Colon (tissue), 2 donors: ENCODE results near the gene STIM2.

Source experiments
- FAIRE-seq: peaks from 2 replicates; lab custom pipeline; 2012; peaks lifted over from hg19 to GRCh38; lab: Jason Lieb, UNC
- donor health status: control.
- donor health status: control.

Gene STIM2

DNA sequence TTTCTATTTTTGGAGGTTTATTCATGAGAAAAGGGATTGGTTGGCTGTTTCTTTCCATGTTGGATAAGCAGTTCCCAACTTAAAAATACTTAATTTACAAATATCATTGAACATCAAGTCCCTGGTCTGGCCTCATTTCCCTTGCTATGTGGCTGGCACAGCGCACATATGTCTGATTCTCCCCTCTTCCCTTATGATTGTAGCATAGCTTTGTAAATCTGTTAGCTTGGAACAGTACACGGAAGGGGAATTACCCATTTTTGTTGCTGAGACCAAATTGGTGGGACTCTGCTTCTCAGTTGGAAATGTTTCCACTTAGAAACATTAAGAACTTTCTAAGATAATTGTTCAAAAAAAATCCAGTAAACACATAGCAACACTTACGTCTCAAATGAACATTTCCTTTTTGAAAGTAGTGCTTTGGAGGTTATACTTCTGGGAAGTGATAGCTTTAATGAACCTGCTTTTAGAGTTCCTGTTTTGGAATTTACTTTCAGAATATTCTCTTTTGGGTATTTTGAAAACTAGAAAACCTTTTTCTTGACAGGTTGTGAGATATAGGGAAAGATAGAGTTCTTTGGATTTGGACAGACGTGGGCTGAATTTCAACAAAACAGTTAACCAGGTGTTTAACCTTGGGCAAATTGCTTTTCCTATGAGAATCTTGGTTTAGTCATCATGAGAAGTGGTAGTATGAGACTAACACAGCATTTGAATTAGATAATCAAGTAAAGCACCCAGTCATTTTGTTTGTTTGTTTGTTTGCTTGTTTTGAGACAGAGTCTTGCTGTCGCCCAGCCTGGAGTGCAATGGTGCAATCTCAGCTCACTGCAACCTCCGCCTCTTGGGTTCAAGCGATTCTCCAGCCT lies 47.3 kb downstream of the STIM2 start:
- no peak for FAIRE-seq

DNA sequence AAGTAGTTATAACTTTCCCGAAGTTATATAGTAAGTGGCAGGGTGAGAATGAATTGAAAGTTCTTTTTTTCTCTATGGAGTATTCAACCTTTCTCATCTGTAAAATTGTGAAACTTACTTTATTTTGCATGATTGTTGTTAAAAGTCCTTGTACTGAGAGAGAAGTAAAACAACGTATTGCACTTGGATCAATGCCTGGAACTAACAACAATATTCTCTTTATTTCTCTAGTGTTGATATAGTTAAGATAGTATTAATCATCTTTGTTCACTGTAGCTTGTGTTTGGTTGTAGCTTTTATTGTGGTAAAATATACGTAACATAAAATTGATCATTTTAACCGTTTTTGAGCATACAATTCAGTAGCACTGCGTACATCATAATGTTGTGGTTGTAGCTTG lies 48.7 kb downstream of the STIM2 start:
- FAIRE-seq: no peak

DNA sequence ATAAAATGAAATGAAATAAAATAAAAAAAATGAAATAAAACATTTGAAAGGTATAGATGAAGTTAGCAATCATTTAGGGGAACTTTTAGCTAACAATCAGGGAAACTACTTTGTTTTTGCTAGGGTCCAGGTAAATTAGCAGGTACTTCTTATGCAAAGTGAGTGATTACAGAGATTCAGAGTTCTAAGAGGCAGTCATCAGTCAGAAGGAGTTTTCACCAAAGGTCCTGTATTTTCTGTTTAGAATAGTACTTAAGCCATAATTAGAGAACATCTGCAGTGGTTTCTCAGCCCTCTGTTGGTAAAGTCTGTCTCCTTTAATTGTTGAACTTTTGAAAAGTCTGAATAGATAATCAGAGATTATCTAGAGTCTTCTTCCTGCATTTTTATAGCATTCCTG lies 50.6 kb downstream of the STIM2 start:
- FAIRE-seq: no peak

DNA sequence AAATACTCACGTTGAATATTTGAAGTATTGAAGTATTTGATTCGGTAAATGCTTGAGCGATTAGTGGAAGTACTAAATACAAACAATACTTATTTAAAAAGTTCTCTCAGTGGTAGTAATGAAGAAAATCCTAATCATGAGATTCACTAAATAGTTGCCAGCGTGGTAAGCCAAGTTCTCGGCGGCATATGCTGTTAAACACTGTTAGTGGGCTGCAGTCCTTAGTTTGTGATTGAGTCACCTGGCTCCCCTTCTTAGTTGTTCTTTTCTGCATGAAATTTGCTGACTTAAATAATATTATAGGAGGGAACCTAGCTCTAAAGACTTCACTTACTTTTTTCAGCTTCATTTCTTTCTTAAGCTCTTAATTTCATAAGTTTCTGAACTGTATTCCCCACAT lies 51.4 kb downstream of the STIM2 start:
- no peak for FAIRE-seq

DNA sequence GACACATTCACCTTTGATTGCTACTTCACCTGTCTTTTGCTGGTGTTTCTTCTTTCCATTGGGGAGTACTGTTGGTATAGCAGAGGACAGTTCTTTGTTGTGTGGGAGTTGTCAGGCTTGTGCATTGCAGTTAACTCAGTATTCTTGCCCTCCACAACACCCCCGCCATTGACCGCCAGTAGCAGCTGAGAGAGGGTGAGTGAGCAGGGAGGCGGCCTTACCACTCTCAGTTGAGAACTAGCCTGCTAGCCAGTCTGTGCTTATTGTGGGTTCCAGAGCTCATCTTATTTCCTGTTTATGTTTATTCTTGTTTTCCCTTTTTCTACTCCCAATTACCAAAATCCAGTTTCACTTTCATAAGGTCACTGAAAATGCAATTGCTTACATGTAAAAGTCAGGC lies 52.2 kb downstream of the STIM2 start:
- FAIRE-seq: no peak

DNA sequence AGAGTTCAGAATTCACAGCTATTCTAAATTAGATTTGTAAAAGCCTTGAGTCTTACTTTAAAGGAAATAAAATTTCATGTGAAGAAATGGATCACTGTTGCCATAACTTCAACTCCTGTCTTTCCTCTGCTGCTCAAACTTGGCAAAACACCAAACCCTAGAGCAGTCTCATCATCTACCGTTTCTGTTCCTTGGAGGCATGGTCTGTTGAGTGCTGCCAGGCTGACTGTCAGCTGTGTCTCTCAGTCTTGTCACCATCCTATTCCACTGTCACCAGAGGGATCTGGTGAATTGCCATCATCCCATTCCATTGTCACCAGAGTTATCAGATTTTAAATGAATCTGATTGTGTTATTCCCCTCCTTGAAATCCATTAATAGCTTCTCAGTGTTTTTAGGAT lies 55.6 kb downstream of the STIM2 start:
- no peak for FAIRE-seq

DNA sequence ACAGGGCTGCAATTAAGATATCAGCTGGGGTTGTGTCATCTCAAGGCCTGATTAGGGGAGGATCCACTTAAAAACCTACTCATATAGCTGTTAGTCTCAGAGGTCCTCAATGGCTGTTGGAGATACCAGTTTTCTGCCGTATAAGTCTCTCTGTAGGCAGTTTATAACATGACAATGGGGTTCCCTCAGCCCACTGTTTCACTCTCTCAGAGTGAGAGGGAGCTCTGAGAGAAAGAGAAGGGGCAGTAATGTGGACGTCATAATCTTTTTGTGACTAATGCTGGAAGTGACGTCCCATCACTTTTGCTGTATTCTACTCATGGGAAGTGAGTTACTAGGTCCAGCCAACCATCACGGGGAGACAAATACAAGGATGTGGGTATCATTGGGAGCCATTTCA lies 70.3 kb downstream of the STIM2 start:
- FAIRE-seq: no peak

DNA sequence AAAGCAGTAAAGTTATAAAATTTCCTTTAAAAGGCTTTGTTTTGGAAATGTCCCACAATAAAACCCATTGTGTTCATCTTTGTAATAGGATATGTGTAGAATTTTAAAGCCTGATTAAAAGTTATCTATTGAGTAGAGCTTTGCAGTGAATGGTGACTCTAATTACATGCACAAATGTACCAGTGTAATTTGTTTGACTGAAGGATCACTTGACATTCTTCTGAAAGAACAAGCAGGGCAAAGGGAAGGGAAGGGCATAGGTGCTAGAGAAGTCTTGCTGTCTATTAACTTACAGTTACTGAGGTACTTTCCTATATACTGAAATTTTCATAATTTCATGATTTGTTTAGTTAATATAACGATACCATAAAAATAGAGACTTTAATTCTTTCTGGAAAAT lies 70.8 kb downstream of the STIM2 start:
- no peak for FAIRE-seq

DNA sequence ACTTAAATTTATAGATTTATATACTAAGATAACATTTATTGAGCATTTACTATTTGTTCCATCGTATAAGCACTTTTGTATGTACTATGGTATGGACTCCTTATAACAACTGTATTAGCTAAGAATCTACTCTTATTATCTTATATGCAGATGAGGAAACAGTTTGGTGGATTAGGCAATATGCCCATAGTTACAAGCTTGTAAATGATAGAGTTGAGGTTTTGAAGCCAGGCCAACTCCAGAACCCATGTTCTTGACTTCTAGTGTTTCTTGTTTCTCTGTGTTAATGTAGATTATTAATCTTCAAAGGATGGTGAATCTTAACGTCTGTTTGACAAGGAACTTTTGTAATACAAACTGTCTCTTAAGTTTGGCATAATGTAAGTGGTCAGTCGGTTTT lies 71.3 kb downstream of the STIM2 start:
- FAIRE-seq: no peak

DNA sequence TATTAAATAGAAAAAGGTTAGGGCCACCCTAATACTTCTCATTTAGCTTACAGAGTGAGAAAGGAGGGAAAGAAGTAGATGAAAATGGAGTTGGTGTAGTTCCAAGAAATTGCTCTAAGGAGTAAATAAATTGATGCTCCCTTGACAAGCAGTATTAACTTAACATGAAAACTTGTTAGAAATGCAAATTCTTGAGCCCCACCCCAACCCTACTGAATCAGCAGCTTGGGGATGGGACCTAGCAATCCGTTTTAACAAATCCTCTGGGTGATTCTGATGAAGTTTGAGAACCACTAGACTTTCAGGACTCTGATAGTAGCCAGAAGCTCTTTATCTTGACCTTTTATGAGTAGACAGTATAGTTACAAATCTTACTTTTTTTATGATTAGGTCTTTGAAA lies 74.8 kb downstream of the STIM2 start:
- FAIRE-seq: no peak

DNA sequence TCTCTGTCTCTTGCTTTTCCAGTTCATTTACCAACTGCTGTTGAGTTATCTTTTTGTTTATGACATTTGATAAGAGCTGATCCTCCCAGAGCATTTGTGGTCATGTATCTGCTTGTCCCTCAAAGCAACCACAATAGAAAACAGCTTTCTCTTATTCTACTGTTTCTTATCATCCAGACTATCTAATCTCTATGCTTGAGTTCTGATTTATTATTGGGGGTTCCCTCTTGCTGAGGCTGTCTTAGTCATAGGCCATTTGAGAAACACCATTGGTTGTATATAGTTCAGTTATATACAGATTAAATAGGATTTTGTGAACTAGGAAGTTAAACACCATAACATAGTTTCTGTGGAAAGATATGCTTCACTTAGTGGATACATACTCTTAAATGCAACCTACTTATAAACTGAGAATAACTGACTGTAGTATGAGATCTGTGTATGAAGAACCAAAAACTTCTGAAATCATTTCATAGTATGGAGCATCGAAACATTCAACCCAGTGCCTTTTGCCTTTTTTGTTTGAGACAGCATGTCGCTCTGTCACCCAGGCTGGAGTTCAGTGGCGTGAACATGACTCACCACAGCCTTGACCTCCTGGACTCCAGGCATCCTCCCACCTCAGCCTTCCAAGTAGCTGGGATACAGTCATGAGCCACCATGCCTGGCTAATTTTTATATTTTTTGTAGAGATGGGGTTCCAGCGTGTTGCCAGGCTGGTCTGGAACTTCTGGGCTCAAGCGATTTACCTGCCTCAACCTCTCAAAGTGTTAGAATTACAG lies 75.8 kb downstream of the STIM2 start:
- no peak for FAIRE-seq

DNA sequence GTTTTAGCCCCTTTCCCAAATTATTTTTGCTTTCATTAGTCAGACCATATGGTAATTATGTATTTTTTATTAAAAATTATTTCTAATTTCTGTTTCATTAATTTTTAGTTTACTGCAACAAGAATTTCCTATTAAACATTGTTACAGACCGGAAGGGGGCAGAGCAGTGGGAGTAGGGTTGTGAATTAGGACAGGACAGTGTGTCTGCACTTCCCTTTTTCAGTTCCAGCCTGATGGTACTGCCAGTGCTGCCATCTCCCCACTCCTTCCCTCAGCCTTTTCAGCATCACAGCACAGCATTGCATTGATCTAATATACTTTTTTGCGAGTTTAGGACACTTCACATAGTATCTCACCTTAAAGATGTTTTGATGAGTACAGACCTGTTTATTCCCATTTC lies 76.5 kb downstream of the STIM2 start:
- FAIRE-seq: no peak

DNA sequence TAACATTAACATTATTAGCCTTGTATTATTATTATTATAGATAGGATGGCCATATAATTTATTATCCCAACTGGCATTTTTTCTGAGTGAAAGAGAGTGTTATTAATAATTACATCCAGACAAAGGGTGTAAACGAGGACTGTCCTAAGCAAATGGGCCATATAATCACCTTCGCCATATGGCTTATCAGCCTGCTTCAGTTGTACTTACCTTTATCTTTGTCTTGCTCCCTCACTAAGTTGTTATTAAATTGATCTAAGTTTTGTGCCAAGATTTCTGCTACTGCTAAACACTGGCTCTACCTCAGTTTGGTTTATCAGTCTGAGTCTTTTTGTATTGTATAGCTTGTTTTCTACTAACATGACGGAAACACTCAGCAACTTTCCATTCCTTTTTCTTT lies 76.9 kb downstream of the STIM2 start:
- no peak for FAIRE-seq

DNA sequence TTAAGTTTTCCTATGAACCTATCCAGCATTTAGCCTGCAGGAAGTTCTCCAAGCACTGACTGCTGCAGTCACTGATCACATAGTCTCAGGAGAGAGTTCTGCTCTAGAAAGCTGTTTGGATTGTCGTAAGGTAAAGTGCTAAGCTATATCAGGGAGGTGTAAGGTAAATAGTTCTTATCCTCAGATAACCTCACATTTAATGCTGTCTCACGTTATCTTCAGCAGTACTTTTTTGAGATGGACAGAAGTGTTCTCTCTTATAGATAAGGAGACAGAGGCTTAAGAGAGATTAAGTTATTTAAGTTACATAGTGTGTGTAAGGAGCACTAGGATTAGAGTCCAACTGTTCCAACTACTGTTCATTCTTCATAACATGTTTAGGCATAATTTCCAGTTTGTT lies 77.9 kb downstream of the STIM2 start:
- no peak for FAIRE-seq

DNA sequence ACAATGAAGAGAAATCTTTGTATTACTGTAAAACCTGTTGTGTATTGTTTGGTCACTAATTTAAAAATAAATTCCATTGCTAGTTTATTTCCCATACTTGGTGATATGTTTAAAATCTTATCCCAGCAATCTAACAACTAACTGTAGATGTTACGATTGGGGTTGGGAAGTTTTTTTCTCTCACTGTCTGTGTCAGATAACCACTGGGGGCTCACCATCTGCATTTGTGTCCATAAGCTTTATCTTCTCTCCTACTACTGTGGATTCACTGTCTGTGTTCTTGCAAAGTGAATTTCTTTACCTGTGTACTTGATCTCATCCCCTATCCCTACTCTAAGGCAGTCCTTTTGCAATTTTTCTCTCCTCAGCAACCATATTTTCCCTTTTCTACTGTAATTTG lies 81.3 kb downstream of the STIM2 start:
- no peak for FAIRE-seq

DNA sequence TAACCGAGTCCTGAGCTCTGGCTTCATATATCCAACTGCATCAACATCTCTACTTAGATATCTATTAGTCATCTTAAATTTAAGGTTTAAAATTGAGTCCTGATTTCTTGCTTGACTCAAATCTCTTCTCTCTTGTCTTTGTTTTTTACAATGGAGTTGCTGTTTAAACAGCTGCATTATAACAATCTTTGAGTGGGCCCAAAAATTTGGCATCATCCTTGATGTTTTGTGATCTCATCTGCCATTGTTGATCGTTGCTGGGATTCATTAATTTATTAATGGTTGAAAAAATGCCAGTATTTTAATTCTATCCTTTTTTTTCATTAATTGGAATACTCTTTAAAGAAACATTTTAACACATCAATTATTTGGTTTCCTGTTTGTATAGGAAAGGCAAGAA lies 82.2 kb downstream of the STIM2 start:
- no peak for FAIRE-seq

DNA sequence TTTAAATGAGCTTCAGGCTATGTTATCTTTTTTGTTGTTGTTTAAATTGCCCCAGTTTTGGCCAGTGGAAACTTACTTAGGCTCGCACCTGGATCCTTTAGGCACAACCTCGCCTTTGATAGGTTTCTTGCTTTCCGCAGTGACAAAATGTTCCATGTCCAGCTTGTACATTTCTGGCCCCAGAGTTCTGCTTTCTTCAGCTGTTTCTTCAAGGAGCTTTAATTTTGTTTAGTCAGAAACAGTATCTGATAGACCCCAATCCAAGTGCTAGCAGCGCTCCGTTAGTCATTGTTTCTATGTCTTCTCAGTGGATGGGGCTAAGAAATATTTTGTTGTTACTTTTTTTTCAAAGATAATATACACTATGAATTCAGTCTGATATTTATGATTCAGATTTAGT lies 82.8 kb downstream of the STIM2 start:
- no peak for FAIRE-seq

DNA sequence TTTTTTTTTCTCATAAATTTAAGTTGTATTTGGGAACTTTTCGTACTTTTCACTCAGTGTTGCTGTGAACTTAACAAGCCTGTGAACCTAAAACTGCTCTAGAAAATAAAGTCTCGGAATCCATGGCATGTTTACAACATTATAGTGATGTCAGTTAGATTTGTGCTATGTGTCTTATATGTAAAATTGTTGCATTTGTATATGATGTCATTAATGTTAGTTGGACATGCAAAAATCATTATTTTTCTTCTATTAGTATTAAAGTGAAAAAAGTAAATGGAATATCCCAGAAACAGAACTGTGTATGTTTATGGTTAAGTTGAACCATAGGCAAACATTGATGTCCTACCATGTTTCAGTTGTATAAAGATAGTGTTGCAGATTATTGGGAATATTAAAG lies 85.2 kb downstream of the STIM2 start:
- FAIRE-seq: peak; percentile 38

DNA sequence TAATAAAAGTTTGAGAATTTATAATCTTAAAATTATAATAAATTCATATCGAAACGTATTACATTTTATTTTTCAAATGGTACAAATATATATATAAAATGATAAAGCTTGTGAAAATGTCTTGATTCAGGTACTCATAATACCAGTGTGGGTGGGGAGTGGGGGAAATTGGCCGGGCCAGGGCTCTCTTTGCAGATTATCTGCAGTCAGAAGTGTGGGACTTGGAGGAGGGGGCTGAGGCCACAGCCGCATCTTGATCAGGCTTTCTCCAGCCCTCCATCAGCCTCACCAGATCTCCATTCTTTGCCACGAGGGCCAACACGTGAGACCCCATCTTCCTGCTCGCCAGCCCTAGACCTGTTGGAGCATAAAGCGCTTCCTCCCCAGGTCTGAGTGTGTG lies 86.7 kb downstream of the STIM2 start:
- no peak for FAIRE-seq

DNA sequence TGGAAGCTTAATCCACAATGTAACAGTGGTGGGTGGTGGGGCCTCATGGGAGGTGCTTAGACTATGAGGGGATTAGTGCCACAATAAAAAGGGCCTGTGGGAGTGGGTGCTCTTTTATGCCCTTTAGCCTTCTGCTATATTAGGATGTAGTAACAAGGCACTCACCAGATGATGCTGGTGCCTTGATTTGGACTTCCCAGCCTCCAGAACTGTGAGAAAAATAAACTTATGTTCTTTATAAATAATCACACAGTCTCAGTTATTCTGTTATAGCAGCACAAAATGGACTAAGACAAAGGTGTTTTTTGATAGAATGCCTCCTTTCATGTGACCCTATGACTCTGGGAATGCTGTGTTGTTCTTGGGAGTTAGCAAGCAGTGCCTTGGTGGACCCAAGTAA lies 89.8 kb downstream of the STIM2 start:
- no peak for FAIRE-seq

DNA sequence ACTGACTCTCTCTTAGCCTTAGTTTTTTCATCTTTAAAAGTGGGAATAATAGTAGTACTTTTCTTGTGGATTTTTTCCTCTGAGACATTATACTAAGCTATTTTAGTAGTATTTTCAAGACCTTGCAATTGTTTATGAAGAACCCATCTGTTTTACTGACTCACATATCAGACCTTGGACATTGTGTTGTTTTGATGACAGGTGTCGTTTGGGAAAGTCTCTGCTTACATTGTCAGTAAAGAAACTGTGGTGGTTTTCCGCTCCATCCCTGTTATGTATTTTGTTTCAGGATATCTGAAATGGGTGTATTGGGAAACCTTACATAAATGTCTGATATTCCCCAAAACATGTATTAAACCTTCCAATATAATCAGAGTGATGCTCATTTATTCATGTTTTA lies 92.2 kb downstream of the STIM2 start:
- FAIRE-seq: no peak

DNA sequence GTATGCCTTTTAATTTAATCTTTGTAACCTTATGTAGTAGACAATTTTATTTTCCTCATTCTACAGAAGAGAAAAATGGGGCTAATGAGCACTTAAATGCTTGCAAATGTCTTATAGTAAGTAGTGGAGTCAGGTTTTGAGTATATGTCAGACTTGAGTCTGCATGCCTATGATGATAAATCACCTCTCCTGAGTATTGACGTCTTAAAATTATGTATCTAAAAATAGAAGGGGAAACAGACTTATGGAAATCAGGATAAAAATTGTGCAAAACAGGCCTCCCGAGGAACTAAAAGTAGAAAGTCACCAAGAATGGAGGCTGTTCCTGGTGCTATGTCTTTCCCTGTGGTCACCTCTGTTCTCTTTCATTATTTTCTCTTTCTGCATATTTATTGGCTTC lies 92.7 kb downstream of the STIM2 start:
- FAIRE-seq: no peak

DNA sequence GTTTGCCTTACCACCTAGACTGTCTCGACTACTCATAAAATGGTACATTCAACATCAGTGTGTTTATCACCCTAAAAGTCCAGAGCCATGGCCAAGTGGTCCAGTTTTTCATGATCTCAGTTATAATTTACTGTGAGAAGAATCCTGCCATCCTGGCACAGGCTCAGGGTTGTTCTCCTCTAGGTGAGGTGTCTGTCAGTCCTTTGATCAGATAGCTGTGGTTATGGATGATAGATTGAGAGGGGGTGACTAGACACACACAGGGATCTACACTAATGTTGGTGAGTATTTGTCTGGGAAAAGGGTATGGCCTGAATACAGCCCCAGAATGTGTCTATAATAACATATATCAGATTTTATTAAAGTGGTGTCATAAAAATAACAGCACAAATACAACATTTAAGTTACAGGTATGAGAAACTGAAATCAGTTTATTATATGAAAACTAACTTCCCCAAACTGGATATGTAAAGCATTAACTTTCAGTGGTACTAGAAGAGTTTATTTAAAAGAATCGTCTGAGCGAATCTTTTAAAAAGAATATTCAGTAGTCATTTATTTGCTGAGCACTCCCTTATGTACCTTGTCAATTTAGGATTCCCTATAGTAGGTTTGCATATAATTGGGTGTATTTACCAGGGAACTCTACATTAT lies 93.3 kb downstream of the STIM2 start:
- FAIRE-seq: no peak
